HG03175 (cell line): ENCODE measurements around the gene SDC1.
A peak's percentile ranks its signal among the peaks of the same experiment; 100 is the strongest.

Experiments used
- ATAC-seq: cut with Tn5 transposase; IDR thresholded peaks from one replicate; pipeline ENCODE4 v1.9.1; 2021; ENCODE audit warnings: mild to moderate bottlenecking, moderate library complexity; ENCODE audit not compliant: unreplicated experiment

Gene SDC1

DNA sequence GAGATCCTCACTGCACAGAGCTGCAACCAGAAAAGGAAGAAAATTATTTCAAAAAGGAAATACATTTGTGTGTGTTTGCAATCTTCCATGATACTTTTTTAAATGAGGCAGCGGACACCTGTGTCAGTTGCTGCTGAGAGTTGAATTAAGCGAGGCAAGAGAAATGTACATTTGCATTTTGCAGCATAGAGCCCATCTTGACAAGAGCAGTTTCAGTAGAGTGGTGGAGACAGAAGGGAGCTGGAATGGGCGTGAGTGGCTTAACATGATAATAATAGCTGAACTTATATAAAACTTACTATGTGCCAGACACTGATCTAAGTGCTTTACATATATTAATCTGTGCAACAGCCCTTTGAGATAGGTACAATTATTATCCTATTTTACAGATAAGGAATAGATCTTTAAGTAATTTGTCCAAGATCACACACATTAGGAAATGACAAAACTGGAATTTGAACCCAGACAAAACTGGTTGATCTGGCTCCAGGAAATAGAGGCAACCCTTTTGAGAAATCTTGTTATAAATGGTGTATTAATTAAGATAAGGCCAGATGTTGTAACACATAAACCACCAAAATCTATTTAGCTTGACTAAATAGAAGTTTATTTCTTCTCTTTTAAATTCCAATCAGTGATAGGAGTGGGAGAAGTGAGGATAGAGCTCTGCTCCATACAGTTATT lies 68.7 kb downstream of the SDC1 start:
- no peak for ATAC-seq

DNA sequence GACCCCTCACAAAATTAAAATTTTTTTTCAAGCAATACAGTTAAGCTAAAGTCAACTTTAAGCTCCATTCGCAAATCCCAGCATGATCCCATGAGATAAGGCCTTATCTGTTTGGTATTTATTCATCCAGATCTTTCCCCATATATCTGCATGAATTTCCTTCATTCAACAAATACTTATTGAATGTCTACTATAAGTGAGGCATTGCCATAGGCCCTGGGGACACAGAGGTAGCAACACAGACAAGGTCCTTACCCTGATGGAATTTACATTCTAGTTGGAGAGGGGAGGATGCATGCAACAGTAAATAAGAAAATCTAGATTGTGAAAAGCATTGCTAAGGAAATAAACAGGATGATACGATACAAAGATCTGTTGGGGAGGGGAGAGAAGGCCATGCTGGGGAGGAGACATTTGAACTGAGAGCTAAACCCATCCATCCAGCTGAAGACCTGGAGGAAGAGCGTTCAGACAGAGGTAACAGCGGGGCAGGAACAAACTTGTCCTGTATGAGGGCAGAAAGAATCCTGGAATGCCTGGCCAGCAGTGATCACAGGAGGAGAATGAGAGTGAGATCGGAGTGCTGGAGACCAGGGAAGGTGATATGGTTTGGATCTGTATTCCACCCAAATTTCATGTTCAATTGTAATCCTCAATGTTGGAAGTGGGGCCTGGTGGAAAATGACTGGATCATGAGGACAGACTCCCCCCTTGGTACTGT lies 71.6 kb downstream of the SDC1 start:
- ATAC-seq = no peak

DNA sequence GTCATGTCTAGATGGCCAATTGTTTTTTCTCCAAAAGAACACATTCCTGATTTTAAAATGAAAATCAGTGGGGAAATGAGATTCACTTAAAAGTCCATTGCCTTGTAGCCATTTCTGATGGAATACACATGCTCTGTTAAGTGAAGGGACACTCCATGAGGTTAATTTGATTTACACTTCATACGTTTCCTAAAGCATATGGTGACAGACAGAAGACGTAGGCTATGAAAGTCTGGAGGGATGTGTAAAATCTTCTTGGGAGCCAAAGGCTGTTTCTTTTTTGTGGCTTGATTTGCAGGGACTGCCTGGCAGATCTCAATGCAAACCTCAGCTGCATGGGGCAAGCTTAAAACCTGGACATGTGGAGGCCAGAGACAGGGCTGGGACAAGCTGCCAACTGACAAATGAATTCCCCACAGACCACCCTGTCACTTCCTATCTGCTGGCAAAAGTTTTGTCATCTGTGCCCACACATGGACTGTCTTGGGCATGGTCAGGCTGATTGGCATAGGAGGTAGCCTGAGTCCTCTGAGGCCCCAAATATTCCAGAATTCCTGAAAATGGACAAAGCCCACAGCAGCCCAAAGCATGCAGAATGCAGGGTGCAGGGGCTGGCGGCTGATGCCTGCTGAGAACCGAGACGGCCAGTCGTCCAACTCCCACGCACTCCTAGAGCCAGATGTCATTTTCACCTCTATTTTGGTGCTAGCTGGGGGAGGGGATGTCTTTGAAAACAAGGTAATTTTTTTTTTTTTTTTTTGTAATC lies 73.9 kb downstream of the SDC1 start:
- peak; percentile 68 for ATAC-seq
